DMS79 treated with DMSO at 0.1 percent for 48 hours (cell line): ENCODE data around the gene CRYGD.
"Not testable (repeated sequence)": the region's sequence is repeated elsewhere in the genome, so short reads cannot be mapped to it uniquely, and the experiment has no call there.

Source experiments
- DNase-seq: peaks from one replicate; lab custom pipeline; 2025; lab: John Stamatoyannopoulos, UW

Gene CRYGD

GRCh38 chr2:208129744-208130711, 5.7 kb upstream of the CRYGD start, which contains the start of gene CRYGC:
Gene CRYGC (minus strand): TSS chr2:208129828. CDS start chr2:208129792, 36 bp downstream.
- no peak for DNase-seq

GRCh38 chr2:208128136-208128535, 3.8 kb upstream of the CRYGD start:
- no peak for DNase-seq

- DNase-seq = no peak
These were observed 2.8 kb upstream of the CRYGD start for GRCh38 chr2:208127090-208127489.

GRCh38 chr2:208125251-208125650, 927 bp upstream of the CRYGD start:
- no peak for DNase-seq

GRCh38 chr2:208122248-208122647, 2.1 kb downstream of the CRYGD start:
- no peak for DNase-seq

- no peak for DNase-seq
These were observed 5.4 kb downstream of the CRYGD start for GRCh38 chr2:208118918-208119317.

- not testable (repeated sequence) for DNase-seq
These were observed 6.9 kb downstream of the CRYGD start for GRCh38 chr2:208117390-208117789.

- DNase-seq = peak; percentile 40
These were observed 11.4 kb downstream of the CRYGD start for GRCh38 chr2:208112969-208113368.

- DNase-seq = not testable (repeated sequence)
These were observed 12.0 kb downstream of the CRYGD start for GRCh38 chr2:208112273-208112745.

GRCh38 chr2:208103616-208104015, 20.7 kb downstream of the CRYGD start:
- no peak for DNase-seq

GRCh38 chr2:208101716-208102631, 22.4 kb downstream of the CRYGD start:
- peak; percentile 25 for DNase-seq

GRCh38 chr2:208099682-208100470, 24.4 kb downstream of the CRYGD start:
- no peak for DNase-seq

- DNase-seq = not testable (repeated sequence)
These were observed 25.6 kb downstream of the CRYGD start for GRCh38 chr2:208098701-208099100.

- DNase-seq = no peak
These were observed 26.1 kb downstream of the CRYGD start for GRCh38 chr2:208098267-208098666.

GRCh38 chr2:208097801-208098200, 26.5 kb downstream of the CRYGD start:
- no peak for DNase-seq

GRCh38 chr2:208097313-208097712, 27.0 kb downstream of the CRYGD start:
- DNase-seq = no peak

- DNase-seq = no peak
These were observed 28.2 kb downstream of the CRYGD start for GRCh38 chr2:208096080-208096479.

GRCh38 chr2:208093128-208093527, 31.2 kb downstream of the CRYGD start:
- DNase-seq = no peak

GRCh38 chr2:208092093-208092832, 32.1 kb downstream of the CRYGD start:
- DNase-seq = no peak

- no peak for DNase-seq
These were observed 33.9 kb downstream of the CRYGD start for GRCh38 chr2:208090420-208090819.

GRCh38 chr2:208086029-208086428, 38.3 kb downstream of the CRYGD start:
- DNase-seq = no peak
